H1 (cell line): Measurements from ENCODE around the gene ATAD5. TPM values are rescaled to one million over a fixed set of nuclear protein-coding genes. Genes with fewer than 3 reads are reported as not detected.
A peak's percentile ranks its signal among the peaks of the same experiment; 100 is the strongest.

ENCODE experiments used
- CTCF ChIA-PET: fragments of 300-600 bp; sonication (Branson Sonifier 250); formaldehyde crosslinking; loops from one replicate; lab custom pipeline; 2021; ENCODE audit not compliant: partially characterized antibody; lab: Charles Lee
- POLR2A ChIA-PET: fragments of 300-600 bp; sonication (Branson Sonifier 250); formaldehyde crosslinking; loops from one replicate; lab custom pipeline; 2021; ENCODE audit warnings: inconsistent platforms; ENCODE audit not compliant: partially characterized antibody; lab: Charles Lee
- DNase-seq, 2 experiments: peaks; one replicate each; pipeline versions ENCODE4 v3.0.0 to v3.0.0-alpha.2; 2010 to 2022; ENCODE audit warnings: low spot score in 2 of 2, low read depth in 1 of 2, mixed read lengths in 1 of 2
- FAIRE-seq: peaks from 2 replicates; lab custom pipeline; 2011; peaks lifted over from hg19 to GRCh38; lab: Jason Lieb, UNC
- H2AFZ ChIP-seq: 2 replicates; pipeline ENCODE4 v1.8.1; 2012; ENCODE audit warnings: low read length, inconsistent platforms
- H2AK5ac ChIP-seq: 2 replicates; pipeline ENCODE4 v1.6.1; 2013; ENCODE audit warnings: low read depth, low read length
- H2BK120ac ChIP-seq: replicated peaks from 2 replicates; pipeline ENCODE3; 2013; ENCODE audit warnings: low read depth, low read length, inconsistent platforms
- H2BK12ac ChIP-seq: 2 replicates; pipeline ENCODE4 v1.6.1; 2013; ENCODE audit warnings: low read depth, low read length
- H2BK15ac ChIP-seq: 2 replicates; pipeline ENCODE4 v1.6.1; 2013; ENCODE audit warnings: low read length
- H2BK20ac ChIP-seq: 2 replicates; pipeline ENCODE4 v1.6.1; 2013; ENCODE audit warnings: low read length
- H2BK5ac ChIP-seq: 2 replicates; pipeline ENCODE4 v1.6.1; 2013; ENCODE audit warnings: low read depth, low read length
- H3K14ac ChIP-seq: 2 replicates; pipeline ENCODE4 v1.6.1; 2013; ENCODE audit warnings: inconsistent platforms; ENCODE audit not compliant: insufficient read length
- H3K18ac ChIP-seq: 2 replicates; pipeline ENCODE4 v1.6.1; 2013; ENCODE audit warnings: low read length; ENCODE audit errors: extremely low read depth
- H3K23ac ChIP-seq: 2 replicates; pipeline ENCODE4 v1.6.1; 2013; ENCODE audit warnings: inconsistent platforms; ENCODE audit not compliant: insufficient read length
- H3K23me2 ChIP-seq: 2 replicates; pipeline ENCODE4 v1.6.1; 2013; ENCODE audit warnings: low read depth, low read length
- H3K27ac ChIP-seq: 2 replicates; pipeline ENCODE4 v1.6.1; 2011; ENCODE audit warnings: low read depth, low read length, inconsistent platforms
- H3K27me3 ChIP-seq, 4 experiments: replicated peaks in 1 of 4; 1 replicate in 1 of 4; 2 replicates in 3 of 4; pipeline versions ENCODE4 v1.6.1 to v1.8.1; 2011 to 2013; ENCODE audit warnings: low read length in 3 of 4, mild to moderate bottlenecking in 3 of 4, inconsistent platforms in 2 of 4, mixed read lengths in 2 of 4, moderate library complexity in 1 of 4; ENCODE audit not compliant: control insufficient read depth in 3 of 4, insufficient read depth in 3 of 4; ENCODE audit errors: extremely low read depth in 1 of 4
- H3K36me3 ChIP-seq, 4 experiments: 2 replicates each; pipeline versions ENCODE4 v1.6.1 to v1.8.1; 2011 to 2013; ENCODE audit warnings: mild to moderate bottlenecking in 4 of 4, low read length in 3 of 4, moderate library complexity in 2 of 4, control low read depth in 1 of 4, inconsistent platforms in 1 of 4; ENCODE audit not compliant: insufficient read depth in 4 of 4, control insufficient read depth in 2 of 4
- H3K4ac ChIP-seq: replicated peaks from 2 replicates; pipeline ENCODE3; 2013; ENCODE audit warnings: low read length, low read depth, mixed read lengths, inconsistent platforms; ENCODE audit not compliant: insufficient read length
- H3K4me1 ChIP-seq, 4 experiments: replicated peaks in 1 of 4; 1 replicate in 1 of 4; 2 replicates in 3 of 4; pipeline versions ENCODE4 v1.6.1 to v1.8.1; 2011 to 2013; ENCODE audit warnings: low read length in 3 of 4, inconsistent platforms in 2 of 4, mixed read lengths in 1 of 4; ENCODE audit not compliant: insufficient read depth in 4 of 4, control insufficient read depth in 3 of 4
- H3K4me2 ChIP-seq, 2 experiments: 2 replicates each; pipeline versions ENCODE4 v1.6.1 to v1.8.1; 2011 to 2013; ENCODE audit warnings: low read depth in 2 of 2, low read length in 2 of 2, control low read depth in 1 of 2, inconsistent platforms in 1 of 2, mild to moderate bottlenecking in 1 of 2; ENCODE audit not compliant: insufficient read depth in 1 of 2
- H3K4me3 ChIP-seq, 4 experiments: fragments of 200-600, 300-600 bp in 1 of 4; sonication (generic), shearing (Covaris generic), sonication (Bioruptor Twin) in 1 of 4; 2 replicates each; pipeline versions ENCODE4 v1.5.1 to v1.8.1; 2011 to 2016; ENCODE audit warnings: low read length in 4 of 4, low read depth in 3 of 4, control low read depth in 2 of 4, inconsistent platforms in 2 of 4, mild to moderate bottlenecking in 2 of 4, mixed read lengths in 1 of 4, moderate library complexity in 1 of 4; ENCODE audit not compliant: insufficient read depth in 2 of 4; ENCODE audit errors: extremely low read depth in 1 of 4
- H3K56ac ChIP-seq: replicated peaks from 2 replicates; pipeline ENCODE3; 2013; ENCODE audit warnings: low read depth, mild to moderate bottlenecking, mixed read lengths, low read length, inconsistent platforms; ENCODE audit not compliant: insufficient read length
- H3K79me1 ChIP-seq: 2 replicates; pipeline ENCODE4 v1.6.1; 2013; ENCODE audit warnings: low read depth, low read length, control low read depth
- H3K79me2 ChIP-seq, 2 experiments: 2 replicates each; pipeline versions ENCODE4 v1.6.1 to v1.8.1; 2012 to 2013; ENCODE audit warnings: low read length in 2 of 2, mild to moderate bottlenecking in 2 of 2, inconsistent platforms in 1 of 2; ENCODE audit not compliant: insufficient read depth in 2 of 2, control insufficient read depth in 1 of 2
- H3K9ac ChIP-seq, 4 experiments: replicated peaks in 1 of 4; 1 replicate in 1 of 4; 2 replicates in 3 of 4; pipeline versions ENCODE4 v1.6.1 to v1.8.1; 2011 to 2013; ENCODE audit warnings: low read depth in 3 of 4, low read length in 3 of 4, control low read depth in 2 of 4, mild to moderate bottlenecking in 2 of 4, moderate library complexity in 2 of 4, inconsistent platforms in 1 of 4; ENCODE audit errors: extremely low read depth in 1 of 4
- H3K9me3 ChIP-seq, 2 experiments: 2 replicates each; pipeline versions ENCODE4 v1.6.1 to v1.8.1; 2012 to 2013; ENCODE audit warnings: mild to moderate bottlenecking in 2 of 2, moderate library complexity in 2 of 2, control low read depth in 1 of 2, inconsistent platforms in 1 of 2, low read depth in 1 of 2, low read length in 1 of 2, mixed read lengths in 1 of 2; ENCODE audit not compliant: insufficient read depth in 2 of 2
- H4K20me1 ChIP-seq, 2 experiments: replicated peaks in 1 of 2; 2 replicates each; pipeline versions ENCODE3 to v1.8.1; 2011 to 2013; ENCODE audit warnings: inconsistent platforms in 2 of 2, low read length in 2 of 2, mild to moderate bottlenecking in 1 of 2; ENCODE audit not compliant: insufficient read depth in 2 of 2, control insufficient read depth in 1 of 2
- H4K5ac ChIP-seq: 2 replicates; pipeline ENCODE4 v1.6.1; 2013; ENCODE audit warnings: low read length, low read depth, mixed read lengths, inconsistent platforms; ENCODE audit not compliant: insufficient read length
- H4K8ac ChIP-seq: 2 replicates; pipeline ENCODE4 v1.8.0; 2013; ENCODE audit warnings: mild to moderate bottlenecking, moderate library complexity, low read length, inconsistent platforms; ENCODE audit not compliant: insufficient read depth; ENCODE audit errors: extremely low read depth
- H4K91ac ChIP-seq: replicated peaks from 2 replicates; pipeline ENCODE3; 2013; ENCODE audit warnings: low read length, mixed read lengths, inconsistent platforms; ENCODE audit not compliant: insufficient read length
- ASH2L ChIP-seq: fragments of 200-600, 300-600 bp; sonication (generic); IDR thresholded peaks from one replicate; pipeline ENCODE4 v1.7.1; 2017; ENCODE audit warnings: low read length
- CBX5 ChIP-seq: fragments of 300-800, 300-1000 bp; sonication (generic); IDR thresholded peaks from 2 replicates; pipeline ENCODE4 v1.7.1; 2016; ENCODE audit warnings: antibody characterized with exemption, low read length, low read depth
- HDAC6 ChIP-seq: IDR thresholded peaks from one replicate; pipeline ENCODE4 v1.7.1; 2012; ENCODE audit warnings: low read depth, mild to moderate bottlenecking, inconsistent platforms, low read length, moderate library complexity
- KDM1A ChIP-seq: fragments of 200-600, 300-600 bp; sonication (generic); IDR thresholded peaks from 2 replicates; pipeline ENCODE4 v1.7.1; 2016; ENCODE audit warnings: mild to moderate bottlenecking, low read length, borderline replicate concordance
- POLR2A ChIP-seq, 2 experiments: IDR thresholded peaks; 1 replicate in 1 of 2; 2 replicates in 1 of 2; pipeline ENCODE4 v1.6.1; 2011; ENCODE audit warnings: low read depth in 2 of 2, low read length in 2 of 2, mild to moderate bottlenecking in 2 of 2; ENCODE audit errors: control extremely low read depth in 1 of 2
- SIRT6 ChIP-seq: IDR thresholded peaks from one replicate; pipeline ENCODE4 v1.7.1; 2012; ENCODE audit warnings: low read length, inconsistent platforms
- TAF1 ChIP-seq: IDR thresholded peaks from 2 replicates; pipeline ENCODE4 v1.6.1; 2011; ENCODE audit warnings: mild to moderate bottlenecking, low read depth, low read length
- ZNF274 ChIP-seq: IDR thresholded peaks from 2 replicates; pipeline ENCODE4 v1.7.0; 2012; ENCODE audit warnings: low read length, borderline replicate concordance; ENCODE audit errors: extremely low read depth
- WGBS, 2 experiments: shearing (Covaris generic) in 1 of 2; methylation state at CpG; one replicate each; pipeline versions ENCODE4 v1.1.6 to v1.1.7; 2013 to 2015; ENCODE audit warnings: low lambda C conversion rate in 2 of 2, mixed read lengths in 2 of 2, inconsistent platforms in 1 of 2, low coverage in 1 of 2, missing lambda C conversion rate in 1 of 2; ENCODE audit not compliant: insufficient replicate concordance in 2 of 2, insufficient coverage in 1 of 2, insufficient read length in 1 of 2; ENCODE audit errors: extremely low coverage in 1 of 2, missing lambda C conversion rate in 1 of 2; 5-methylcytosine and 5-hydroxymethylcytosine counted together
- polyA plus RNA-seq, 7 experiments: library from polyadenylated mRNA; depleted of rRNA in 3 of 7; stranded (reverse) in 5 of 7; unstranded in 2 of 7; fragments of >200 nt in 5 of 7; fragments of 200-250 nt in 2 of 7; gene quantifications; 1 replicate in 5 of 7; 2 replicates in 1 of 7; 4 replicates in 1 of 7; pipeline versions ENCODE4 v1.2.1 to v1.2.3, GENCODE V29; 2011 to 2013; ENCODE audit warnings: missing spikeins in 2 of 7, mixed read lengths in 2 of 7
- total RNA-seq: library from RNA; stranded (reverse); fragmentation: NEBNext Ultra II Directional; extraction: Animal tissue kit (Norgen Biotek cat#: 25700); gene quantifications from 2 replicates; pipeline ENCODE4 v1.2.1, GENCODE V29; 2021
- TF ChIP-seq, protein P1 (sequence below): IDR thresholded peaks from 2 replicates; pipeline ENCODE4 v1.6.1; 2011; ENCODE audit warnings: low read depth, mild to moderate bottlenecking, low read length; ENCODE audit not compliant: insufficient read depth
- TF ChIP-seq, protein P2 (sequence below): IDR thresholded peaks from 2 replicates; pipeline ENCODE4 v1.6.1; 2012; ENCODE audit warnings: low read length, inconsistent platforms

The ATAD5 gene
- total and polyA plus RNA-seq, 2 of the 8 experiments (the other 6 are each of a cell fraction or from before 2014, with no cell fraction given), result 3.5 to 30.0 TPM

DNA sequence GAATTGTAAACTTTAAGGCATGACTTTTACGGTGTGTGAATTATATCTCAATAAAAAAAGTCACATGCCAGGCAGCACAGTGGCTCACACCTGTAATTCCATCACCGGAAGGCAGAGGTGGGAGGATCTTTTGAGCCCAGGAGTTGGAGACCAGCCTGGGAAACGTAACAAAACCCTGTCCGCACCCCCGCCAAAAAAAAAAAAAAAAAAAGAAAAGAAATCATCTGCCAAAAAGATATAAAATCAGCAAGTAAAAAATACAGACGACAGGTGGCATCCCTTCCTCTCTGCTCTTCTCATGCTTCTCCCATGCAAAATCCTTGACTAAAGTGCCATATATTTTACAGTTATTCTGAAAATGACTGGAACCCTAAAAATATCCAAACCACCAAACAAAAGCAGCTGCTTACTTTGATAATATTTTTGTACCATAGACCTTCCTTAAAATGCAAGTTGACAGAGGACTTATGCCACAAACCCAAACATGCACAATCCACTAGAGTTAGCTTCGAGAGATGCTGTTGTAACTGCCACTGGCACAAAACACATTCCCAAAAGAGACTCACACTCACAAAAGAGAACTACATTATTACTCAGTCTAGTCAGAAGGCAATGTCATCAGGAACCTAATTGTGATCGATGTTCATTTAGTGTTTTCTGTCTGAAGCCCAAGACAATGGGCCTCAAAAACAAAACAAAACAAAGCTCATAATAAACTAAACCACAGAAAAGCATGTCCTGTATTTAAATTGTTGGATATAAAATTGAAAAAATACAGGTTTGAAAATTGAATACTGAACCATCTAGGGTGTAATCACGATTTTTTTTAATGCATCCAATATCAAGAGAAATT, 9.7 kb upstream of the ATAD5 start:
- POLR2A ChIA-PET, result interaction anchor here (0.7 to 1.0 kb wide), 2 partner anchors 10 to 21 kb away, joined by 3 to 5 read pairs; partner anchors contain the start of gene ATAD5
- Histone ChIP-seq H3K56ac (no peak overlapping the region), H3K27me3 (no peaks in the 10 kb centered on the region), H3K23ac (no peak overlapping the region), H2AK5ac (no peak overlapping the region), H2BK15ac (no peak overlapping the region), H3K9ac (no peak overlapping the region), H2AFZ (no peak overlapping the region), H3K18ac (no peak overlapping the region), H4K5ac (no peak overlapping the region), H3K9me3 (no peaks in the 10 kb centered on the region), H3K36me3 (0 out of 8 replicates have a peak, but pooled peaks cover 0 to 3% (median 0%) of the 10 kb centered on the region in 4 experiments), H4K8ac (no peak overlapping the region), H4K91ac (no peak overlapping the region), H2BK20ac (no peak overlapping the region), H2BK12ac (no peak overlapping the region), H2BK5ac (no peak overlapping the region), H3K4me3 (0 out of 8 replicates have a peak overlapping the region, but pooled peaks of 1 of the 4 experiments have one; percentile 11), H3K4me1 (peaks cover 0 to 3% (median 3%) of the 10 kb centered on the region in 4 experiments; a peak in 4 of 7 replicates), H3K27ac (no peak overlapping the region), H2BK120ac (no peak overlapping the region), H4K20me1 (peaks cover 0 to 4% of the 10 kb centered on the region in 2 experiments), H3K4ac (no peak overlapping the region), H3K79me2 (peaks cover 0 to 58% of the 10 kb centered on the region in 2 experiments; a peak in 2 of 4 replicates), H3K4me2 (peak overlapping the region in 1 of 2 experiments; percentile 79; a peak in 2 of 4 replicates), H3K23me2 (peaks cover 3% of the 10 kb centered on the region; the same call in 1 of the 2 replicates), H3K79me1 (0 out of 2 replicates have a peak, but pooled peaks cover 2% of the 10 kb centered on the region), H3K14ac (no peak overlapping the region)
- no peak for DNase-seq
- CTCF ChIA-PET, result no interaction called here
- WGBS, 2 experiments, result 76% methylated on average over 7 of the region's 9 CpGs; no CpG with 5 or more reads in 1 of the 2 experiments
- FAIRE-seq, result no peak
- TF ChIP-seq, protein P1, sequence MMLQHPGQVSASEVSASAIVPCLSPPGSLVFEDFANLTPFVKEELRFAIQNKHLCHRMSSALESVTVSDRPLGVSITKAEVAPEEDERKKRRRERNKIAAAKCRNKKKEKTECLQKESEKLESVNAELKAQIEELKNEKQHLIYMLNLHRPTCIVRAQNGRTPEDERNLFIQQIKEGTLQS, result no peak
- TF ChIP-seq, protein P2, sequence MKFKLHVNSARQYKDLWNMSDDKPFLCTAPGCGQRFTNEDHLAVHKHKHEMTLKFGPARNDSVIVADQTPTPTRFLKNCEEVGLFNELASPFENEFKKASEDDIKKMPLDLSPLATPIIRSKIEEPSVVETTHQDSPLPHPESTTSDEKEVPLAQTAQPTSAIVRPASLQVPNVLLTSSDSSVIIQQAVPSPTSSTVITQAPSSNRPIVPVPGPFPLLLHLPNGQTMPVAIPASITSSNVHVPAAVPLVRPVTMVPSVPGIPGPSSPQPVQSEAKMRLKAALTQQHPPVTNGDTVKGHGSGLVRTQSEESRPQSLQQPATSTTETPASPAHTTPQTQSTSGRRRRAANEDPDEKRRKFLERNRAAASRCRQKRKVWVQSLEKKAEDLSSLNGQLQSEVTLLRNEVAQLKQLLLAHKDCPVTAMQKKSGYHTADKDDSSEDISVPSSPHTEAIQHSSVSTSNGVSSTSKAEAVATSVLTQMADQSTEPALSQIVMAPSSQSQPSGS, result no peak
- TF ChIP-seq TAF1 (no peak), POLR2A (IDR thresholded peaks at IDR 0.05; ENCODE audit: control extremely low read depth in 1 of 2, low read depth in 2 of 2, low read length in 2 of 2) (no peak), HDAC6 (no peak), CBX5 (no peak), ASH2L (no peak), SIRT6 (no peak), ZNF274 (no peak), KDM1A (no peak)
